Lower leg skin (tissue), 4 donors: ENCODE measurements around the gene OR10P1. TPM values are rescaled to one million over a fixed set of nuclear protein-coding genes. Genes with fewer than 3 reads are reported as not detected.

Source experiments
- DNase-seq, 2 donors: peaks; one replicate each; pipeline ENCODE4 v3.0.0-alpha.2; 2019; ENCODE audit warnings: low spot score in 2 of 2
- H3K4me3 ChIP-seq: fragments of 200-600 bp; sonication (generic); 2 replicates; pipeline ENCODE4 v1.5.1; 2017; ENCODE audit warnings: mild to moderate bottlenecking, low read depth; ENCODE audit not compliant: poor library complexity, severe bottlenecking
- CTCF ChIP-seq, 3 donors: fragments of 450-650 bp; IDR thresholded peaks; one replicate each; pipeline ENCODE4 v1.5.1; 2016; ENCODE audit warnings: antibody characterized with exemption in 3 of 3, mild to moderate bottlenecking in 3 of 3, moderate library complexity in 2 of 3
- POLR2A ChIP-seq, 2 donors: fragments of 450-650 bp; IDR thresholded peaks; one replicate each; pipeline ENCODE4 v1.6.1; 2016 to 2017; ENCODE audit warnings: antibody characterized with exemption in 2 of 2, mild to moderate bottlenecking in 1 of 2, moderate library complexity in 1 of 2
- WGBS, 2 donors: methylation state at CpG; one replicate each; pipeline ENCODE4 v1.1.5; 2018; 5-methylcytosine and 5-hydroxymethylcytosine counted together
- intact Hi-C: fragments of 100-400 bp; cut with DNase I; formaldehyde crosslinking; loops from one replicate; pipeline ENCODE4 v1.15.0; 2023; ENCODE audit warnings: low total_unique reads
- total RNA-seq, 4 donors: library from RNA; depleted of rRNA; stranded (reverse); fragments of >200 nt; gene quantifications; one replicate each; pipeline ENCODE4 v1.1.0, GENCODE V29; 2016

Gene OR10P1
- total RNA-seq, 4 donors from 2014 or later, result not detected

GRCh38 chr12:55631733-55632132 lies 5.0 kb upstream of the OR10P1 start:
- WGBS, 2 donors, result 44 to 53% methylated on average over 5 of the region's 5 CpGs
- TF ChIP-seq CTCF (IDR thresholded peaks at IDR 0.05) (no peak), POLR2A (IDR thresholded peaks at IDR 0.05) (no peak)
- intact Hi-C loops, result no loop called here
- H3K4me3 ChIP-seq, result no peak overlapping the region
- DNase-seq, result no peak

GRCh38 chr12:55633151-55633550 lies 3.5 kb upstream of the OR10P1 start:
- TF ChIP-seq CTCF (IDR thresholded peaks at IDR 0.05), result no peak
- intact Hi-C loops, result no loop called here
- H3K4me3 ChIP-seq, result no peak overlapping the region
- DNase-seq, result no peak
- 67 to 68% methylated on average over 4 of the region's 4 CpGs for WGBS, 2 donors

- no peak for TF ChIP-seq POLR2A (IDR thresholded peaks at IDR 0.05)
- intact Hi-C loops, result no loop called here
- no peak overlapping the region for H3K4me3 ChIP-seq
- WGBS, 2 donors, result 87 to 94% methylated on average over 6 of the region's 6 CpGs
- no peak for DNase-seq
Observed at GRCh38 chr12:55636116-55636655, 506 bp upstream of the OR10P1 start.

GRCh38 chr12:55637467-55637866 lies 775 bp downstream of the OR10P1 start:
- WGBS, 2 donors, result 92 to 93% methylated on average over 15 of the region's 15 CpGs
- no peak for TF ChIP-seq CTCF (IDR thresholded peaks at IDR 0.05)
- no peak for TF ChIP-seq POLR2A (IDR thresholded peaks at IDR 0.05)
- no peak overlapping the region for H3K4me3 ChIP-seq
- no peak for DNase-seq
- intact Hi-C loops, result no loop called here

GRCh38 chr12:55641595-55641994 lies 4.9 kb downstream of the OR10P1 start:
- no peak overlapping the region for H3K4me3 ChIP-seq
- TF ChIP-seq CTCF (IDR thresholded peaks at IDR 0.05) (no peak), POLR2A (IDR thresholded peaks at IDR 0.05) (no peak)
- intact Hi-C loops, result no loop called here
- WGBS, 2 donors, result 75% methylated on average over 7 of the region's 7 CpGs
- no peak for DNase-seq

- intact Hi-C loops, result no loop called here
- WGBS, 2 donors, result 38 to 69% methylated on average over 2 of the region's 2 CpGs
- DNase-seq, result no peak
- TF ChIP-seq POLR2A (IDR thresholded peaks at IDR 0.05) (no peak), CTCF (IDR thresholded peaks at IDR 0.05) (no peak)
- H3K4me3 ChIP-seq, result no peak overlapping the region
Observed at GRCh38 chr12:55642267-55642666, 5.6 kb downstream of the OR10P1 start.
